Measurements from ENCODE around the gene FAM20A. TPM values are rescaled to one million over a fixed set of nuclear protein-coding genes. Genes with fewer than 3 reads are reported as not detected.

Gene FAM20A
- total and polyA plus RNA-seq, 9 of the 15 experiments (the other 6 are each of a cell fraction or from before 2014, with no cell fraction given) = 0.07 TPM; not detected in 8

- no peak for TF ChIP-seq PPARD (CRISPR knock-in tag; IDR thresholded peaks at IDR 0.05)
- TF ChIP-seq ZNF445 (CRISPR knock-in tag; IDR thresholded peaks at IDR 0.05; ENCODE audit: low read depth) = no peak
- no peak for TF ChIP-seq ZNF551 (CRISPR knock-in tag; IDR thresholded peaks at IDR 0.05)
- 0 out of 2 replicates have a peak, but pooled peaks have one; percentile 36 for TF ChIP-seq ZBTB9 (CRISPR knock-in tag; IDR thresholded peaks at IDR 0.05)
- TF ChIP-seq ASH1L (IDR thresholded peaks at IDR 0.05; ENCODE audit: borderline replicate concordance, low read depth, partially characterized antibody) = no peak
- TF ChIP-seq NR2C1 (IDR thresholded peaks at IDR 0.05) = no peak
- no peak for TF ChIP-seq NR2C1 (tag; IDR thresholded peaks at IDR 0.05)
- no peak for TF ChIP-seq RBM39 (optimal IDR thresholded peaks at IDR 0.05; ENCODE audit: low read depth, low read length)
- TF ChIP-seq MTA1 (IDR thresholded peaks at IDR 0.05; ENCODE audit: borderline replicate concordance) = no peak
- no peak for TF ChIP-seq HSF4 (CRISPR knock-in tag; IDR thresholded peaks at IDR 0.05; ENCODE audit: borderline replicate concordance)
- no peak for TF ChIP-seq ZNF75A (CRISPR knock-in tag; IDR thresholded peaks at IDR 0.05)
- peak in 1 of 2 experiments; percentile 27; a peak in 1 of 4 replicates for TF ChIP-seq SRF (CRISPR knock-in tag; IDR thresholded peaks at IDR 0.05)
- no peak for TF ChIP-seq ZNF217 (CRISPR knock-in tag; IDR thresholded peaks at IDR 0.05)
These were observed 88.8 kb downstream of the FAM20A start, which contains the start of gene PRKAR1A (continued) for GRCh38 chr17:68512247-68512959.

Measured in K562 (cell line).